GM23338 (cell line): ENCODE data around the gene EDIL3. TPM values are rescaled to one million over a fixed set of nuclear protein-coding genes. Genes with fewer than 3 reads are reported as not detected.

Experiments
- ATAC-seq: fragments of 200-7000 bp; cut with Tn5 transposase; 3 replicates; pipeline ENCODE4 v1.9.1; 2020
- DNase-seq: peaks from one replicate; pipeline ENCODE4 v3.0.0-alpha.2; 2015; ENCODE audit warnings: low spot score
- H2AFZ ChIP-seq: fragments of 200-600 bp; sonication (generic); 2 replicates; pipeline ENCODE4 v1.8.0; 2016; ENCODE audit warnings: antibody characterized with exemption, mild to moderate bottlenecking, moderate library complexity
- H3F3A ChIP-seq: fragments of 200-600 bp; sonication (generic); replicated peaks from 2 replicates; pipeline ENCODE4 v1.8.0; 2017; ENCODE audit warnings: antibody characterized with exemption, mixed run types, low read depth
- H3K27ac ChIP-seq: fragments of 200-600 bp; sonication (generic); 2 replicates; pipeline ENCODE4 v1.6.1; 2016; ENCODE audit warnings: low read depth
- H3K27me3 ChIP-seq: fragments of 200-600 bp; sonication (generic); 2 replicates; pipeline ENCODE4 v1.8.0; 2016; ENCODE audit warnings: mild to moderate bottlenecking, mixed run types, moderate library complexity; ENCODE audit not compliant: insufficient read depth
- H3K36me3 ChIP-seq: fragments of 200-600 bp; sonication (generic); 2 replicates; pipeline ENCODE4 v1.8.0; 2016; ENCODE audit warnings: mild to moderate bottlenecking; ENCODE audit not compliant: insufficient read depth
- H3K4me1 ChIP-seq: fragments of 200-600 bp; sonication (generic); 2 replicates; pipeline ENCODE4 v1.8.0; 2016; ENCODE audit warnings: mild to moderate bottlenecking, moderate library complexity; ENCODE audit not compliant: insufficient read depth
- H3K4me2 ChIP-seq: fragments of 200-600 bp; sonication (generic); 2 replicates; pipeline ENCODE4 v1.7.1; 2017; ENCODE audit warnings: mixed run types
- H3K4me3 ChIP-seq: fragments of 200-600 bp; sonication (generic); 2 replicates; pipeline ENCODE4 v1.6.1; 2016; ENCODE audit warnings: mixed run types
- H3K79me2 ChIP-seq: fragments of 200-600 bp; sonication (generic); replicated peaks from 2 replicates; pipeline ENCODE4 v1.8.0; 2017; ENCODE audit warnings: mild to moderate bottlenecking; ENCODE audit not compliant: insufficient read depth
- H3K9me2 ChIP-seq: fragments of 200-600 bp; sonication (generic); 2 replicates; pipeline ENCODE4 v1.8.0; 2017; ENCODE audit not compliant: insufficient read depth
- H4K20me1 ChIP-seq: fragments of 200-600 bp; sonication (generic); replicated peaks from 2 replicates; pipeline ENCODE4 v1.8.0; 2017; ENCODE audit warnings: mild to moderate bottlenecking; ENCODE audit not compliant: insufficient read depth
- H3K27ac Mint-ChIP-seq: 2 replicates; pipeline ENCODE4 v1.8.0; 2020; ENCODE audit warnings: inconsistent platforms, mild to moderate bottlenecking, moderate library complexity, mixed read lengths
- H3K27me3 Mint-ChIP-seq: 3 replicates; pipeline ENCODE4 v1.8.0; 2022; ENCODE audit warnings: low read depth, mild to moderate bottlenecking, moderate library complexity, mixed read lengths, inconsistent platforms; ENCODE audit not compliant: insufficient read depth, poor library complexity
- H3K36me3 Mint-ChIP-seq: 3 replicates; pipeline ENCODE4 v1.8.0; 2021; ENCODE audit warnings: low read depth, mild to moderate bottlenecking, inconsistent platforms, moderate library complexity, mixed read lengths
- H3K4me1 Mint-ChIP-seq: 3 replicates; pipeline ENCODE4 v1.8.0; 2020; ENCODE audit warnings: mild to moderate bottlenecking, inconsistent platforms, mixed read lengths
- H3K4me3 Mint-ChIP-seq: 3 replicates; pipeline ENCODE4 v1.8.0; 2021; ENCODE audit warnings: moderate library complexity, mild to moderate bottlenecking, inconsistent platforms, mixed read lengths
- H3K9me3 Mint-ChIP-seq: 3 replicates; pipeline ENCODE4 v1.8.0; 2020; ENCODE audit warnings: moderate library complexity, mild to moderate bottlenecking, inconsistent platforms, mixed read lengths
- CREB1 ChIP-seq: fragments of 250-450 bp; sonication (Bioruptor Pico); IDR thresholded peaks from 2 replicates; pipeline ENCODE4 v1.5.0; 2020; ENCODE audit warnings: low read depth, mild to moderate bottlenecking, moderate library complexity
- ETS1 ChIP-seq: IDR thresholded peaks from 2 replicates; pipeline ENCODE4 v1.6.1; 2016; ENCODE audit warnings: antibody characterized with exemption
- EZH2 ChIP-seq: fragments of 200-600 bp; sonication (generic); IDR thresholded peaks from one replicate; pipeline ENCODE4 v1.8.0; 2017; ENCODE audit warnings: antibody characterized with exemption, mild to moderate bottlenecking, low read depth; ENCODE audit not compliant: unreplicated experiment
- EZH2phosphoT487 ChIP-seq: fragments of 200-600 bp; sonication (generic); IDR thresholded peaks from one replicate; pipeline ENCODE4 v1.8.1; 2018; ENCODE audit warnings: antibody characterized with exemption; ENCODE audit not compliant: unreplicated experiment
- JUNB ChIP-seq: IDR thresholded peaks from one replicate; pipeline ENCODE4 v1.6.1; 2016; ENCODE audit warnings: antibody characterized with exemption; ENCODE audit not compliant: unreplicated experiment
- NANOG ChIP-seq: IDR thresholded peaks from 2 replicates; pipeline ENCODE4 v1.6.1; 2016; ENCODE audit warnings: antibody characterized with exemption, borderline replicate concordance
- POLR2AphosphoS5 ChIP-seq: IDR thresholded peaks from 2 replicates; pipeline ENCODE4 v1.6.1; 2016; ENCODE audit warnings: antibody characterized with exemption, low read depth
- REST ChIP-seq: IDR thresholded peaks from one replicate; pipeline ENCODE4 v1.6.1; 2018; ENCODE audit warnings: antibody characterized with exemption; ENCODE audit not compliant: unreplicated experiment
- ZNF114 ChIP-seq: fragments of 250-450 bp; sonication (Bioruptor Pico); IDR thresholded peaks from 2 replicates; pipeline ENCODE4 v1.5.0; 2020; ENCODE audit warnings: mild to moderate bottlenecking, moderate library complexity
- ZNF331 ChIP-seq: fragments of 250-450 bp; sonication (Bioruptor Pico); IDR thresholded peaks from 2 replicates; pipeline ENCODE4 v1.5.0; 2020; ENCODE audit warnings: low read depth, mild to moderate bottlenecking, moderate library complexity
- polyA plus RNA-seq: library from polyadenylated mRNA; unstranded; fragments of >200 nt; fragmentation: Nextera tagmentation; extraction: Ambion mirVana; gene quantifications from 2 replicates; pipeline ENCODE4 v1.2.1, GENCODE V29; 2016
- total RNA-seq: library from RNA; depleted of rRNA; stranded (reverse); fragments of >200 nt; shearing (Covaris generic); gene quantifications from 2 replicates; pipeline ENCODE4 v1.2.3, GENCODE V29; 2014
- TF ChIP-seq, protein P1 (sequence below), 2 experiments: fragments of 200-600 bp in 1 of 2; sonication (generic) in 1 of 2; conservative IDR thresholded peaks; 2 replicates each; pipeline versions ENCODE4 v1.5.1 to v1.6.1; 2016 to 2017; ENCODE audit warnings: antibody characterized with exemption in 2 of 2, low read depth in 2 of 2, mild to moderate bottlenecking in 2 of 2, moderate library complexity in 1 of 2
- TF ChIP-seq, protein P2 (sequence below): fragments of 250-450 bp; sonication (Bioruptor Pico); IDR thresholded peaks from 2 replicates; pipeline ENCODE4 v1.5.0; 2020; ENCODE audit warnings: mild to moderate bottlenecking, moderate library complexity

The EDIL3 gene
- total and polyA plus RNA-seq, 2 experiments from 2014 or later, result 43.3 to 61.9 TPM

DNA sequence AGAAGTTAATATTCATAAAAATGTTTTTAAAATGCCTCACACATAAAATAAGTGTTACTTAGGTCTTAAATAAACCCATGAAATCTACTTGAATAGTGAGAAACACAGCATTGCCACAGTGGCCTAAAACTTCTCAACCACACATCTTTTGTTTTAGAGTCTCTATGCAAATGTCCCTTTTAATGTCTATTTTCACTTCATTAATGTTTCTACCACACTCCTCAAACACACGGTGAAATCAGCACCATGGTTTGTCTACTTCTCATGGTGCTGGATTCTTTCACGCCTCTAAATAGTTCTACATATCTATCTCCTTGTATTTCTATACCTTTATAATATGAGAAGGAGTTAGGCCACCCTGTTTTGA lies 111.2 kb downstream of the EDIL3 start:
- Mint-ChIP-seq H3K9me3 (no peaks in the 10 kb centered on the region), H3K4me1 (peaks cover 29% of the 10 kb centered on the region), H3K27me3 (peaks cover 4% of the 10 kb centered on the region), H3K36me3 (no peaks in the 10 kb centered on the region), H3K4me3 (no peak overlapping the region), H3K27ac (no peak overlapping the region)
- Histone ChIP-seq H3K4me3 (no peak overlapping the region), H3K9me2 (no peaks in the 10 kb centered on the region), H3F3A (no peaks in the 10 kb centered on the region), H3K4me2 (no peak overlapping the region), H3K36me3 (no peaks in the 10 kb centered on the region), H3K4me1 (peaks cover 22% of the 10 kb centered on the region; the same call in 1 of the 2 replicates), H3K27me3 (no peaks in the 10 kb centered on the region), H2AFZ (no peak overlapping the region), H3K79me2 (no peaks in the 10 kb centered on the region), H3K27ac (peak overlapping the region; percentile 21; the same call in 1 of the 2 replicates), H4K20me1 (no peaks in the 10 kb centered on the region)
- TF ChIP-seq, protein P1, sequence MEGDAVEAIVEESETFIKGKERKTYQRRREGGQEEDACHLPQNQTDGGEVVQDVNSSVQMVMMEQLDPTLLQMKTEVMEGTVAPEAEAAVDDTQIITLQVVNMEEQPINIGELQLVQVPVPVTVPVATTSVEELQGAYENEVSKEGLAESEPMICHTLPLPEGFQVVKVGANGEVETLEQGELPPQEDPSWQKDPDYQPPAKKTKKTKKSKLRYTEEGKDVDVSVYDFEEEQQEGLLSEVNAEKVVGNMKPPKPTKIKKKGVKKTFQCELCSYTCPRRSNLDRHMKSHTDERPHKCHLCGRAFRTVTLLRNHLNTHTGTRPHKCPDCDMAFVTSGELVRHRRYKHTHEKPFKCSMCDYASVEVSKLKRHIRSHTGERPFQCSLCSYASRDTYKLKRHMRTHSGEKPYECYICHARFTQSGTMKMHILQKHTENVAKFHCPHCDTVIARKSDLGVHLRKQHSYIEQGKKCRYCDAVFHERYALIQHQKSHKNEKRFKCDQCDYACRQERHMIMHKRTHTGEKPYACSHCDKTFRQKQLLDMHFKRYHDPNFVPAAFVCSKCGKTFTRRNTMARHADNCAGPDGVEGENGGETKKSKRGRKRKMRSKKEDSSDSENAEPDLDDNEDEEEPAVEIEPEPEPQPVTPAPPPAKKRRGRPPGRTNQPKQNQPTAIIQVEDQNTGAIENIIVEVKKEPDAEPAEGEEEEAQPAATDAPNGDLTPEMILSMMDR (conservative IDR thresholded peaks at IDR 0.05; ENCODE audit: low read depth in 2 of 2), result no peak
- TF ChIP-seq NANOG, result no peak
- no peak for TF ChIP-seq JUNB
- TF ChIP-seq EZH2phosphoT487, result no peak
- TF ChIP-seq, protein P2, sequence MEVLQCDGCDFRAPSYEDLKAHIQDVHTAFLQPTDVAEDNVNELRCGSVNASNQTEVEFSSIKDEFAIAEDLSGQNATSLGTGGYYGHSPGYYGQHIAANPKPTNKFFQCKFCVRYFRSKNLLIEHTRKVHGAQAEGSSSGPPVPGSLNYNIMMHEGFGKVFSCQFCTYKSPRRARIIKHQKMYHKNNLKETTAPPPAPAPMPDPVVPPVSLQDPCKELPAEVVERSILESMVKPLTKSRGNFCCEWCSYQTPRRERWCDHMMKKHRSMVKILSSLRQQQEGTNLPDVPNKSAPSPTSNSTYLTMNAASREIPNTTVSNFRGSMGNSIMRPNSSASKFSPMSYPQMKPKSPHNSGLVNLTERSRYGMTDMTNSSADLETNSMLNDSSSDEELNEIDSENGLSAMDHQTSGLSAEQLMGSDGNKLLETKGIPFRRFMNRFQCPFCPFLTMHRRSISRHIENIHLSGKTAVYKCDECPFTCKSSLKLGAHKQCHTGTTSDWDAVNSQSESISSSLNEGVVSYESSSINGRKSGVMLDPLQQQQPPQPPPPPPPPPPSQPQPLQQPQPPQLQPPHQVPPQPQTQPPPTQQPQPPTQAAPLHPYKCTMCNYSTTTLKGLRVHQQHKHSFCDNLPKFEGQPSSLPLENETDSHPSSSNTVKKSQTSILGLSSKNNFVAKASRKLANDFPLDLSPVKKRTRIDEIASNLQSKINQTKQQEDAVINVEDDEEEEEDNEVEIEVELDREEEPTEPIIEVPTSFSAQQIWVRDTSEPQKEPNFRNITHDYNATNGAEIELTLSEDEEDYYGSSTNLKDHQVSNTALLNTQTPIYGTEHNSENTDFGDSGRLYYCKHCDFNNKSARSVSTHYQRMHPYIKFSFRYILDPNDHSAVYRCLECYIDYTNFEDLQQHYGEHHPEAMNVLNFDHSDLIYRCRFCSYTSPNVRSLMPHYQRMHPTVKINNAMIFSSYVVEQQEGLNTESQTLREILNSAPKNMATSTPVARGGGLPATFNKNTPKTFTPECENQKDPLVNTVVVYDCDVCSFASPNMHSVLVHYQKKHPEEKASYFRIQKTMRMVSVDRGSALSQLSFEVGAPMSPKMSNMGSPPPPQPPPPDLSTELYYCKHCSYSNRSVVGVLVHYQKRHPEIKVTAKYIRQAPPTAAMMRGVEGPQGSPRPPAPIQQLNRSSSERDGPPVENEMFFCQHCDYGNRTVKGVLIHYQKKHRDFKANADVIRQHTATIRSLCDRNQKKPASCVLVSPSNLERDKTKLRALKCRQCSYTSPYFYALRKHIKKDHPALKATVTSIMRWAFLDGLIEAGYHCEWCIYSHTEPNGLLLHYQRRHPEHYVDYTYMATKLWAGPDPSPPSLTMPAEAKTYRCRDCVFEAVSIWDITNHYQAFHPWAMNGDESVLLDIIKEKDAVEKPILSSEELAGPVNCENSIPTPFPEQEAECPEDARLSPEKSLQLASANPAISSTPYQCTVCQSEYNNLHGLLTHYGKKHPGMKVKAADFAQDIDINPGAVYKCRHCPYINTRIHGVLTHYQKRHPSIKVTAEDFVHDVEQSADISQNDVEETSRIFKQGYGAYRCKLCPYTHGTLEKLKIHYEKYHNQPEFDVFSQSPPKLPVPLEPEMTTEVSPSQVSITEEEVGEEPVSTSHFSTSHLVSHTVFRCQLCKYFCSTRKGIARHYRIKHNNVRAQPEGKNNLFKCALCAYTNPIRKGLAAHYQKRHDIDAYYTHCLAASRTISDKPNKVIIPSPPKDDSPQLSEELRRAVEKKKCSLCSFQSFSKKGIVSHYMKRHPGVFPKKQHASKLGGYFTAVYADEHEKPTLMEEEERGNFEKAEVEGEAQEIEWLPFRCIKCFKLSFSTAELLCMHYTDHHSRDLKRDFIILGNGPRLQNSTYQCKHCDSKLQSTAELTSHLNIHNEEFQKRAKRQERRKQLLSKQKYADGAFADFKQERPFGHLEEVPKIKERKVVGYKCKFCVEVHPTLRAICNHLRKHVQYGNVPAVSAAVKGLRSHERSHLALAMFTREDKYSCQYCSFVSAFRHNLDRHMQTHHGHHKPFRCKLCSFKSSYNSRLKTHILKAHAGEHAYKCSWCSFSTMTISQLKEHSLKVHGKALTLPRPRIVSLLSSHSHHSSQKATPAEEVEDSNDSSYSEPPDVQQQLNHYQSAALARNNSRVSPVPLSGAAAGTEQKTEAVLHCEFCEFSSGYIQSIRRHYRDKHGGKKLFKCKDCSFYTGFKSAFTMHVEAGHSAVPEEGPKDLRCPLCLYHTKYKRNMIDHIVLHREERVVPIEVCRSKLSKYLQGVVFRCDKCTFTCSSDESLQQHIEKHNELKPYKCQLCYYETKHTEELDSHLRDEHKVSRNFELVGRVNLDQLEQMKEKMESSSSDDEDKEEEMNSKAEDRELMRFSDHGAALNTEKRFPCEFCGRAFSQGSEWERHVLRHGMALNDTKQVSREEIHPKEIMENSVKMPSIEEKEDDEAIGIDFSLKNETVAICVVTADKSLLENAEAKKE (CRISPR knock-in tag), result no peak
- no peak for TF ChIP-seq POLR2AphosphoS5
- no peak for TF ChIP-seq EZH2
- no peak for TF ChIP-seq REST
- TF ChIP-seq CREB1, result no peak
- no peak for TF ChIP-seq ZNF331
- no peak for TF ChIP-seq ETS1
- TF ChIP-seq ZNF114, result no peak
- no peak for DNase-seq
- ATAC-seq, result no peak
